GM21360 (cell line): ENCODE measurements around the gene PCDHGA5.
"Not testable (repeated sequence)": the region's sequence is repeated elsewhere in the genome, so short reads cannot be mapped to it uniquely, and the experiment has no call there.

Experiments used
- ATAC-seq: cut with Tn5 transposase; IDR thresholded peaks from one replicate; pipeline ENCODE4 v1.9.1; 2021; ENCODE audit warnings: mild to moderate bottlenecking, moderate library complexity; ENCODE audit not compliant: unreplicated experiment

Gene PCDHGA5

GRCh38 chr5:141349917-141350619 is 13.9 kb upstream of the PCDHGA5 start, which contains the start of gene PCDHGB1:
Gene PCDHGB1 (plus strand): TSS chr5:141350099. CDS start chr5:141350261, 162 bp downstream.
- ATAC-seq: no peak

- ATAC-seq: no peak
Observed at GRCh38 chr5:141351591-141351990, 12.4 kb upstream of the PCDHGA5 start.

DNA sequence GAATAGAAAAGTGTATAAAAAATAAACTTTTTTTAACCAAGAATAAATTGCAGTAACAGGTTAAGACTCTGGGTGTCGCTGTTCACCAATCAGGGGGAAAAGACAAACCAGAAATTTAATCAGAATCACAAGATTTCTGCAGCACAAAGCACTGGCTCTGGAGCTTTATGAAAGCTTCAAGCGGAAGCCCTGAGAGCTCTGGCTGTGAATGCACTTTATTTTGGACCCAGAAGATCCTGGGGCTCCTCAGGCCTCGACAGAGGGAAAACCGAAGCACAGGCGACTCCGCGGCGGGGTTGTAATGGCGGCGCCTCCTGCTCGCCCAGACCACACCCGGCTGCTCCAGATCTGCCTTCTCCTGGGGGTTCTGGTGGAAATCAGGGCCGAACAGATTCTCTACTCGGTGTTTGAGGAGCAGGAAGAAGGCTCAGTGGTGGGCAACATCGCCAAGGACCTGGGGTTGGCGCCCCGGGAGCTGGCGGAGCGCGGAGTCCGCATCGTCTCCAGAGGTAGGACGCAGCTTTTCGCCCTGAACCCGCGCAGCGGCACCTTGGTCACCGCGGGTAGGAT is 9.0 kb upstream of the PCDHGA5 start, which contains the start of gene PCDHGA4:
Gene PCDHGA4 (plus strand): TSS at position 122 of the 570 bp plus-strand sequence. CDS start 87 bp downstream, at position 209.
- no peak for ATAC-seq

DNA sequence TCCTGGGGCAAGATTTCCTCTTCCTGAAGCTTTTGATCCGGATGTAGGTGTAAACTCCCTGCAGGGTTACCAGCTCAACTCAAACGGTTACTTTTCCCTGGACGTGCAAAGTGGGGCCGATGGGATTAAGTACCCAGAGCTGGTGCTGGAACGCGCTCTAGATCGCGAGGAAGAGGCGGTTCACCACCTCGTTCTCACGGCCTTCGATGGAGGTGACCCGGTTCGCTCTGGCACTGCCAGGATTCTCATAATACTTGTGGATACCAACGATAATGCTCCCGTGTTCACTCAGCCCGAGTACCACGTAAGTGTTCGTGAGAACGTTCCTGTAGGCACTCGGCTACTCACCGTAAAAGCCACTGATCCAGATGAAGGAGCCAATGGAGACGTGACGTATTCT is 8.3 kb upstream of the PCDHGA5 start:
- ATAC-seq: no peak

DNA sequence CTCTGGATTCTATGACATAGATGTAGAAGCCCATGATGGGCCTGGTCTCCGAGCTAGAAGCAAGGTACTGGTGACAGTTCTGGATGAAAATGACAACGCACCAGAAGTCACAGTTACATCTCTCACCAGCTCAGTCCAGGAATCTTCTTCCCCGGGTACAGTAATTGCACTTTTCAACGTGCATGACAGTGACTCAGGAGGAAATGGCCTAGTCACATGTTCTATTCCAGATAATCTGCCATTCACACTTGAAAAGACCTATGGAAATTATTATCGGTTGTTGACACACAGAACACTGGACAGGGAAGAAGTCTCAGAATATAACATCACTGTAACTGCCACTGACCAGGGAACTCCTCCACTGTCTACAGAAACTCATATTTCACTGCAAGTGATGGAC is 7.8 kb upstream of the PCDHGA5 start:
- no peak for ATAC-seq

DNA sequence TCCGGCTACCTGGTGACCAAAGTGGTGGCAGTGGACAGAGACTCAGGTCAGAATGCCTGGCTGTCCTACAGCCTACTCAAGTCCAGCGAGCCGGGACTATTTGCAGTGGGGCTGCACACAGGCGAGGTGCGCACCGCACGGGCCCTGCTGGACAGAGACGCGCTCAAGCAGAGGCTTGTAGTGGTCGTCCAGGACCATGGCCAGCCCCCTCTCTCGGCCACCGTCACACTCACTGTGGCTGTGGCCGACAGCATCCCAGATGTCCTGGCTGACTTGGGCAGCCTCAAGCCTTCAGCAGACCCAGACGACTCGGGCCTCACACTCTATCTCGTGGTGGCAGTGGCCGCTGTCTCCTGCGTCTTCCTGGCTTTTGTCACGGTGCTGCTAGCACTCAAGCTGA is 7.0 kb upstream of the PCDHGA5 start:
- ATAC-seq: no peak

DNA sequence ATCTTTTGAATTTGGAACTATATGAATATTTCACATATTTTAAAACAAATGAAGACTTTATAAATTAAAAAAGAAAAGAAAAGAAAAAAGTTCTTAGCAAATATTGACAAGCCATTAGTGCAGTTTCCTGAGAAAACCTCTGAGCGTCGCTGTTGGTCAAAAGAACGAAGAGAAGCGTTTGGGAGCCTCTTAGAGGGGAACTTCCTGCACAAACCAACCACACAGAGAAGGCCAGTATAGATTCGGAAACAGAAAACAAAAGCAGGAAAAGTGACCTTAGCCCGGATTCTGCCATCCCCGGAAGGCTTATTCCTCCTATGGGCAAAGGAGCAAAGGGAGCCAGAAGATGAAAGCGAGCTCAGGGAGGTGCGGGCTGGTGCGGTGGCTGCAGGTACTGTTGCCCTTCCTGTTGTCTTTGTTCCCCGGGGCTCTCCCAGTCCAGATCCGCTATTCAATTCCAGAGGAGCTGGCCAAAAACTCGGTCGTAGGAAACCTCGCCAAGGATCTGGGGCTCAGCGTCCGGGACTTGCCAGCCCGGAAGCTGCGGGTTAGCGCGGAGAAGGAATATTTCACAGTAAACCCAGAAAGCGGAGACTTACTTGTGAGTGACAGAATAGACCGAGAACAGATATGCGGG is 4.1 kb upstream of the PCDHGA5 start, which contains the start of gene PCDHGB2:
Gene PCDHGB2 (plus strand): TSS at position 205 of the 637 bp plus-strand sequence. CDS start 142 bp downstream, at position 347.
- ATAC-seq: peak; percentile 62

DNA sequence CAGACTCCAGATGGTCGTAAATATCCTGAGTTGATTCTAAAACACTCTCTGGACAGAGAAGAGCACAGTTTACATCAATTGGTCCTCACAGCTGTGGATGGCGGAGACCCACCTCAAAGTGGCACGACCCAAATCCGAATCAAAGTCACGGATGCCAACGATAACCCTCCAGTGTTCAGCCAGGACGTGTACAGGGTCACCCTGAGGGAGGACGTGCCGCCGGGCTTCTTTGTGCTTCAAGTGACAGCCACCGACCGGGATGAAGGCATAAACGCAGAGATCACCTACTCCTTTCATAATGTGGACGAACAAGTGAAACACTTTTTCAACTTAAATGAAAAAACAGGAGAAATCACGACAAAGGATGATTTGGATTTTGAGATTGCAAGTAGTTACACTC is 3.3 kb upstream of the PCDHGA5 start:
- no peak for ATAC-seq

DNA sequence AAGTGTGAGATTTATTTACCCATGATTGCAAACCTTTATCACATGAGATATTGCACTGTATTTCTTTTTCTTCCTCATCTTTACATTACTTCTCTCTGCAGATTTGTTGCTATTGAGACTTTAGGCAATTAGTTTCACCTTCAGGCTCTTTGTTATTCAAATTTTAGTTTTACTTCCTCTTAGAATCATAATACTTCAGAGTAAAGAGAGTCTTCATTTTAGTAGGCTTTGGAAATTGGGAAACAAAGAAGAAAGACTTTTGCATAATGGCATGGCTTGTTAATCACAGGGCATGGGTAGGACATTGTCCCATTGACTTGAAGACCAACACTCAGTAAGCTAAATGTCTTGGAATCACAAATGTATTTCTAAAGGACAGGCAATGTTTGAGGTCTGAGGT is 1.2 kb upstream of the PCDHGA5 start:
- ATAC-seq: no peak

- no peak for ATAC-seq
Observed at GRCh38 chr5:141366016-141366896, 2.3 kb downstream of the PCDHGA5 start.

- ATAC-seq: peak; percentile 99
Observed at GRCh38 chr5:141369994-141370848, 6.3 kb downstream of the PCDHGA5 start, which contains the start of gene PCDHGB3. Gene PCDHGB3 (plus strand): TSS chr5:141370242. CDS start chr5:141370395, 153 bp downstream.

DNA sequence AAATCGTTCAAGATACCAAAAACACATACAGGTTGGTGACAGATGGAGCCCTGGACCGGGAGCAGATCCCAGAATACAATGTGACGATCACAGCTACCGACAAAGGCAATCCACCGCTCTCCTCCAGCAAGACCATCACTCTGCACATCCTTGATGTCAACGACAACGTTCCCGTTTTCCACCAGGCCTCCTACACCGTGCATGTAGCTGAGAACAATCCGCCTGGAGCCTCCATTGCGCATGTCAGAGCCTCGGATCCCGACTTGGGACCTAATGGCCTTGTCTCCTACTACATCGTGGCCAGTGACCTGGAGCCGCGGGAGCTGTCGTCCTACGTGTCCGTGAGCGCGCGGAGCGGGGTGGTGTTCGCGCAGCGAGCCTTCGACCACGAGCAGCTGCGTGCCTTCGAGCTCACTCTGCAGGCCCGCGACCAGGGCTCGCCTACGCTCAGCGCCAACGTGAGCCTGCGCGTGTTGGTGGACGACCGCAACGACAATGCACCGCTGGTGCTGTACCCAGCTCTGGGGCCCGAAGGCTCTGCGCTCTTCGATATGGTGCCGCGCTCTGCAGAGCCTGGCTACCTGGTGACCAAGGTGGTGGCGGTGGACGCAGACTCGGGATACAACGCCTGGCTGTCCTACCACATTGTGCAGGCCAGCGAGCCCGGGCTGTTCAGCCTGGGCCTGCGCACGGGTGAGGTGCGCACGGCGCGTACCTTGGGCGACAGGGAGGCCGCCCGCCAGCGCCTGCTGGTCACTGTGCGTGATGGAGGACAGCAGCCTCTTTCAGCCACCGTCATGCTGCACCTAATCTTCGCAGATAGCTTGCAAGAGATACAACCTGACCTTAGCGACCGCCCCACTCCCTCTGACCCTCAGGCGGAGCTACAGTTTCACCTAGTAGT is 7.9 kb downstream of the PCDHGA5 start:
- ATAC-seq: no peak

- no peak for ATAC-seq
Observed at GRCh38 chr5:141373673-141374317, 9.8 kb downstream of the PCDHGA5 start, which contains the start of gene PCDHGA6. Gene PCDHGA6 (plus strand): TSS chr5:141373891. CDS start chr5:141374084, 193 bp downstream.

DNA sequence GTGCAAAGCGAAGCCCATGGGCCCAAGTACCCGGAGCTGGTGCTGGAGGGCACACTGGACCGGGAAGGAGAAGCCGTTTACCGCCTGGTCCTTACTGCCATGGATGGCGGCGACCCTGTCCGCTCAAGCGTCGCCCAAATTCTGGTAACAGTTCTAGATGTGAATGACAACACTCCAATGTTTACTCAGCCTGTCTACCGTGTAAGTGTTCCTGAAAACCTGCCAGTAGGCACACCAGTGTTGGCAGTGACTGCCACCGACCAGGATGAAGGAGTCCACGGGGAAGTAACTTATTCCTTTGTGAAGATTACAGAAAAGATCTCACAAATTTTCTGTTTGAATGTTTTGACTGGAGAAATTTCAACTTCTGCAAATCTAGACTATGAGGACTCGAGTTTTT is 10.7 kb downstream of the PCDHGA5 start:
- ATAC-seq: no peak

GRCh38 chr5:141375444-141376155 is 11.6 kb downstream of the PCDHGA5 start:
- not testable (repeated sequence) for ATAC-seq

- ATAC-seq: peak; percentile 73
Observed at GRCh38 chr5:141382469-141383294, 18.7 kb downstream of the PCDHGA5 start, which contains the start of gene PCDHGA7. Gene PCDHGA7 (plus strand): TSS chr5:141382742. CDS start chr5:141382900, 158 bp downstream.

GRCh38 chr5:141383345-141383744 is 19.4 kb downstream of the PCDHGA5 start:
- ATAC-seq: no peak
